NCI-H524 (cell line): Measurements from ENCODE around the gene ERFL.

ENCODE experiments used
- DNase-seq, 2 experiments: peaks; one replicate each; lab custom pipeline; 2025; lab: John Stamatoyannopoulos, UW

Gene ERFL

GRCh38 chr19:41913538-41914423 is 14.5 kb downstream of the ERFL start:
- DNase-seq, result no peak

GRCh38 chr19:41912899-41913537 is 15.2 kb downstream of the ERFL start:
- DNase-seq, result no peak

GRCh38 chr19:41911889-41912731 is 16.1 kb downstream of the ERFL start:
- DNase-seq, result no peak

GRCh38 chr19:41910992-41911888 is 17.0 kb downstream of the ERFL start:
- DNase-seq, result no peak

GRCh38 chr19:41910240-41910991 is 17.8 kb downstream of the ERFL start:
- no peak for DNase-seq

- no peak for DNase-seq
Observed at GRCh38 chr19:41909706-41910105, 18.5 kb downstream of the ERFL start.

- DNase-seq, result no peak
Observed at GRCh38 chr19:41908724-41909464, 19.4 kb downstream of the ERFL start.

- DNase-seq, result no peak
Observed at GRCh38 chr19:41907994-41908615, 20.1 kb downstream of the ERFL start.

GRCh38 chr19:41906916-41907680 is 21.2 kb downstream of the ERFL start:
- DNase-seq, result no peak

- no peak for DNase-seq
Observed at GRCh38 chr19:41906271-41906670, 22.0 kb downstream of the ERFL start.

GRCh38 chr19:41905273-41906002 is 22.8 kb downstream of the ERFL start:
- no peak for DNase-seq

- no peak for DNase-seq
Observed at GRCh38 chr19:41904118-41904870, 24.0 kb downstream of the ERFL start.

- DNase-seq, result no peak
Observed at GRCh38 chr19:41903193-41903953, 24.9 kb downstream of the ERFL start.

- no peak for DNase-seq
Observed at GRCh38 chr19:41902594-41902993, 25.7 kb downstream of the ERFL start.

- DNase-seq, result no peak
Observed at GRCh38 chr19:41901707-41902360, 26.4 kb downstream of the ERFL start.

GRCh38 chr19:41898235-41898634 is 30.0 kb downstream of the ERFL start:
- no peak for DNase-seq
